Measurements from ENCODE around the gene NPAS3. TPM values are rescaled to one million over a fixed set of nuclear protein-coding genes. Genes with fewer than 3 reads are reported as not detected.

The NPAS3 gene
- total RNA-seq, 4 donors from 2014 or later = 1.9 to 10.6 (median 2.2) TPM

DNA sequence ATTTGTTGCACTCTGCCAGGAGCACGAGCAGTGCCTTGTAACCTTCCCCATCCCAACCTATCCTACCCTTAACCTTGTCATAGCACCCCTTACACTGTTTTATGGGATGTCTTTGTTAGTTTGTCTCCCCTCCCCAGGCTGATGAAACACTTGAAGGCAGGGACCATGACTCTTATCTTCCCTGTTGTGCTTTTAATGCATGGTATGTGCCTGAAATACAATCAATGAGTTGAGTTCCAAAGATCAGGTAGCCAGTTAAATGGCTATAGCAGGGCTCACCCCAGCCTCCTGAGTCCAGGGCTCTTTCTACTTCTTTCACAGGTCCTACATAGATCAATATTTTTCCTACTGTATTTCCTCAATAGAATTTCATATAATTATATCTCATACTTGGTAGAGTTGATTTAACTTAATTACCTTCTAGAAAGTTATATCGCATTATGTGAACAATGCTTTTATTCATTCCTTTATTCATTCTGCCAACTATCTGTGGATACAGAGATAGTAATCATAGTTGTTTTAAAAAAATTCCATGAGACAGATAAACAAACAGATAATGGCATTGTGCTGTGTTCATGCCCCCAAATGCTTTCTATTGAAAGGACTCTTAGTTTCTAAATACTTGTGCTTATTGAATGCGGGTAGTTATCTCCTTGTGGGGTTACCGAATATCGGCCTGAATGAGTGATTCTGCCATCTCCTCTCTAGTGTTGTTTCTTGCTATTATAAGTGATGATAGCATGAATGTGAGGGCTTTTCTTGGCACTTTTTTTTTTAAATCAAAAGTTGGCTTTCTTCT, 347.4 kb downstream of the NPAS3 start:
- peaks cover 0 to 15% (median 0%) of the 10 kb centered on the region in 3 donors for H3K4me1 ChIP-seq
- H3K9me3 ChIP-seq = no peaks in the 10 kb centered on the region
- no peaks in the 10 kb centered on the region for H3K27me3 ChIP-seq
- no peak for ATAC-seq
- H3K36me3 ChIP-seq = no peaks in the 10 kb centered on the region
- H3K27ac ChIP-seq = no peak overlapping the region
- WGBS, 2 donors (ENCODE audit: low coverage in 1 of 2) = 67 to 98% methylated on average over 4 to 5 of the region's 5 CpGs
- TF ChIP-seq, protein P1, sequence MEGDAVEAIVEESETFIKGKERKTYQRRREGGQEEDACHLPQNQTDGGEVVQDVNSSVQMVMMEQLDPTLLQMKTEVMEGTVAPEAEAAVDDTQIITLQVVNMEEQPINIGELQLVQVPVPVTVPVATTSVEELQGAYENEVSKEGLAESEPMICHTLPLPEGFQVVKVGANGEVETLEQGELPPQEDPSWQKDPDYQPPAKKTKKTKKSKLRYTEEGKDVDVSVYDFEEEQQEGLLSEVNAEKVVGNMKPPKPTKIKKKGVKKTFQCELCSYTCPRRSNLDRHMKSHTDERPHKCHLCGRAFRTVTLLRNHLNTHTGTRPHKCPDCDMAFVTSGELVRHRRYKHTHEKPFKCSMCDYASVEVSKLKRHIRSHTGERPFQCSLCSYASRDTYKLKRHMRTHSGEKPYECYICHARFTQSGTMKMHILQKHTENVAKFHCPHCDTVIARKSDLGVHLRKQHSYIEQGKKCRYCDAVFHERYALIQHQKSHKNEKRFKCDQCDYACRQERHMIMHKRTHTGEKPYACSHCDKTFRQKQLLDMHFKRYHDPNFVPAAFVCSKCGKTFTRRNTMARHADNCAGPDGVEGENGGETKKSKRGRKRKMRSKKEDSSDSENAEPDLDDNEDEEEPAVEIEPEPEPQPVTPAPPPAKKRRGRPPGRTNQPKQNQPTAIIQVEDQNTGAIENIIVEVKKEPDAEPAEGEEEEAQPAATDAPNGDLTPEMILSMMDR (IDR thresholded peaks at IDR 0.05) = no peak
- TF ChIP-seq POLR2AphosphoS5 (IDR thresholded peaks at IDR 0.05) (no peak), POLR2A (IDR thresholded peaks at IDR 0.05) (no peak), EP300 (IDR thresholded peaks at IDR 0.05) (no peak)
- no peak overlapping the region for H3K4me3 ChIP-seq

DNA sequence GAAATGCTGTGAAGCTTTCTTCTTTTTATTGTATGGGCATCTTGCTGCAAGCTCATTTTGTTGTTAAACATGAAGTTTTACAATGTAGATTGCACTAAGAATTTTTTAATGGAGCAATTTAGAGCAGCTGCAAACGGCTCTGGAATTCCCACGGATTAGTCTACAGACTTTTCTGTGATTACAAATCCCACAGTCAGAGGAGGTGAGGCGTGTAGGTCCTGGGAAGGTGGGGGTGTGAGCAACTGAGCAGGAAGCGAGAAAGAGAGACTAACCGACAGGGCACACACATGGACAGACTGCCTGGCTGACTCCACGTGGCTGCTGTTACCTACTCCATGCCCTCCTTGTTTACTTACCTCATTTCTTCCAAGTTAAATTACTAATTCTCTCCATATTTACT, 348.5 kb downstream of the NPAS3 start:
- H3K4me1 ChIP-seq = peaks cover 0 to 10% (median 0%) of the 10 kb centered on the region in 3 donors
- no peak overlapping the region for H3K4me3 ChIP-seq
- no peaks in the 10 kb centered on the region for H3K27me3 ChIP-seq
- H3K9me3 ChIP-seq = no peaks in the 10 kb centered on the region
- no peak for ATAC-seq
- no peak overlapping the region for H3K27ac ChIP-seq
- no peak for TF ChIP-seq POLR2A (IDR thresholded peaks at IDR 0.05)
- TF ChIP-seq, protein P1 (IDR thresholded peaks at IDR 0.05) = no peak
- TF ChIP-seq EP300 (IDR thresholded peaks at IDR 0.05) = no peak
- no peak for TF ChIP-seq POLR2AphosphoS5 (IDR thresholded peaks at IDR 0.05)
- 75 to 76% methylated on average over 6 of the region's 6 CpGs for WGBS, 2 donors (ENCODE audit: low coverage in 1 of 2)
- no peaks in the 10 kb centered on the region for H3K36me3 ChIP-seq

DNA sequence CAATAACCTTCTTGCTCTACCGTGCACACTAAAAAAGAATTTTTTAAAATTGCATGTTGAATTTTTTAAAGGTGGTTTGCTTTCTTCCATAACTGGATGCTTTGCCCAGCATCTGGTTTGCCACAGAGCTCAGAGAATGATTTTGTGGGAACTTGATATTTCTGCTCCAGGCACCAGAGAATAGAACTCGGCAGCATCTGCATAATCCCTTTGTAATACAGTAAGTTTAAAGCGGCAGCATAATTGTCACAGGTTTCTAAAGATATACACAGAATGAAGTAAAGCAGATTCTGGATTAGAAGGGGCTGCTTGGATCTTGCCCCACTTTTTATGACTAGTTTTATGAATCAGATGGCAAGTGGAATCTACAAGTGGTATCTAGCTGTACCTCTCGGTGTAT, 352.0 kb downstream of the NPAS3 start:
- Histone ChIP-seq H3K36me3 (no peaks in the 10 kb centered on the region), H3K27ac (no peak overlapping the region), H3K9me3 (no peaks in the 10 kb centered on the region), H3K4me3 (no peak overlapping the region), H3K4me1 (no peaks in the 10 kb centered on the region), H3K27me3 (no peaks in the 10 kb centered on the region)
- WGBS, 2 donors (ENCODE audit: low coverage in 1 of 2) = 73% methylated on average over 4 of the region's 4 CpGs
- no peak for ATAC-seq
- no peak for TF ChIP-seq POLR2A (IDR thresholded peaks at IDR 0.05)
- TF ChIP-seq, protein P1 (IDR thresholded peaks at IDR 0.05) = no peak
- no peak for TF ChIP-seq EP300 (IDR thresholded peaks at IDR 0.05)
- TF ChIP-seq POLR2AphosphoS5 (IDR thresholded peaks at IDR 0.05) = no peak

DNA sequence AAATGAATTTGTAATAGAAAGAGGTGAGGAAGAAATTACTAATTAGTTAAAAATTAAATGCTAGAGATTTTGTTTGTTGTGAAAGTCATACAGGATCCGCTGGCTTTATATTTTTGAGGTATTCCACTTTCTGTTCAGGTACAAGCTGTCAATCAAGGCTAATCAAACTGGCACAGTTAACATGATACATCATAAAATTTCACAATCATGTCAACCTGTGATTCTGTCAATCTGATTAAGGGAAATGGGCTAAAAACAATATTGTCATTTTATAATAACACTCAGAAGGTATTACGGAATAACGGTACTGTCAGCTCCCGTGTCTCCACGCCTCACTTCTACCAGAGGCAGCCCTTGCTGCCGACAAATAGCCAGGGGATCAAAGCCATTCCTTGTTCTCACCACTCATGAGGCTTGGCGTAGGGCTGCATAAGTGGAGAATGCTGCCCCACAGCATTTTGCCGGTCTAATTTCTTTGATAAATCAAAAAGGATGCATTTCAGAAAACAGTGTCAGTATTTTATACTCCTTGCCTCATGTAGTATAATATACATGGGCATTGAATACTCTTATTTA, 352.9 kb downstream of the NPAS3 start:
- Histone ChIP-seq H3K27me3 (no peaks in the 10 kb centered on the region), H3K9me3 (no peaks in the 10 kb centered on the region), H3K4me3 (no peak overlapping the region), H3K27ac (no peak overlapping the region), H3K36me3 (no peaks in the 10 kb centered on the region), H3K4me1 (no peaks in the 10 kb centered on the region)
- no peak for ATAC-seq
- 79 to 90% methylated on average over 7 to 8 of the region's 8 CpGs for WGBS, 2 donors (ENCODE audit: low coverage in 1 of 2)
- TF ChIP-seq EP300 (IDR thresholded peaks at IDR 0.05) = no peak
- TF ChIP-seq POLR2AphosphoS5 (IDR thresholded peaks at IDR 0.05) = no peak
- no peak for TF ChIP-seq POLR2A (IDR thresholded peaks at IDR 0.05)
- TF ChIP-seq, protein P1 (IDR thresholded peaks at IDR 0.05) = no peak

DNA sequence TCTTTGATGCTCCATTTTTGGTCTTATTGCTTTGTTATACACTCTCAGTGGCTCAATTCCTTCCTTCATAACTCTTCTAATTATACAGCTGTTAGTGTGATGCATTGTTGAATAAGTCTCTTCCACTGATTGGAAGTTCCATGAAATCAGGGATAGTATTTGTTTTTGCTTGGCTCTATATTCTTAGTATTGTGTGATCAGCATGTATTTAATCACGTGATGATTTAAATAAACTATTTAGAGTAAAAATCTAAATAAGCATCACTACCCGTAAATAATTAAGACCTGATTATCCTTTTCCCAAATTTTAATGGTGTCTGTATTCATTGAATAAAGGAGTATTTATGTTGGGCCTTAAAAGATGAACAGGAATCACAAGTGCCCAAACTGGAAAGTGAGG, 355.7 kb downstream of the NPAS3 start:
- 83 to 100% methylated on average over 2 of the region's 2 CpGs for WGBS, 2 donors (ENCODE audit: low coverage in 1 of 2)
- H3K27me3 ChIP-seq = no peaks in the 10 kb centered on the region
- TF ChIP-seq POLR2A (IDR thresholded peaks at IDR 0.05) (no peak), POLR2AphosphoS5 (IDR thresholded peaks at IDR 0.05) (no peak)
- TF ChIP-seq, protein P1 (IDR thresholded peaks at IDR 0.05) = no peak
- no peak overlapping the region for H3K27ac ChIP-seq
- H3K36me3 ChIP-seq = no peaks in the 10 kb centered on the region
- no peaks in the 10 kb centered on the region for H3K4me1 ChIP-seq
- no peak overlapping the region for H3K4me3 ChIP-seq
- no peak for ATAC-seq
- no peaks in the 10 kb centered on the region for H3K9me3 ChIP-seq
